ENCODE results near the gene RPL10A.

DNA sequence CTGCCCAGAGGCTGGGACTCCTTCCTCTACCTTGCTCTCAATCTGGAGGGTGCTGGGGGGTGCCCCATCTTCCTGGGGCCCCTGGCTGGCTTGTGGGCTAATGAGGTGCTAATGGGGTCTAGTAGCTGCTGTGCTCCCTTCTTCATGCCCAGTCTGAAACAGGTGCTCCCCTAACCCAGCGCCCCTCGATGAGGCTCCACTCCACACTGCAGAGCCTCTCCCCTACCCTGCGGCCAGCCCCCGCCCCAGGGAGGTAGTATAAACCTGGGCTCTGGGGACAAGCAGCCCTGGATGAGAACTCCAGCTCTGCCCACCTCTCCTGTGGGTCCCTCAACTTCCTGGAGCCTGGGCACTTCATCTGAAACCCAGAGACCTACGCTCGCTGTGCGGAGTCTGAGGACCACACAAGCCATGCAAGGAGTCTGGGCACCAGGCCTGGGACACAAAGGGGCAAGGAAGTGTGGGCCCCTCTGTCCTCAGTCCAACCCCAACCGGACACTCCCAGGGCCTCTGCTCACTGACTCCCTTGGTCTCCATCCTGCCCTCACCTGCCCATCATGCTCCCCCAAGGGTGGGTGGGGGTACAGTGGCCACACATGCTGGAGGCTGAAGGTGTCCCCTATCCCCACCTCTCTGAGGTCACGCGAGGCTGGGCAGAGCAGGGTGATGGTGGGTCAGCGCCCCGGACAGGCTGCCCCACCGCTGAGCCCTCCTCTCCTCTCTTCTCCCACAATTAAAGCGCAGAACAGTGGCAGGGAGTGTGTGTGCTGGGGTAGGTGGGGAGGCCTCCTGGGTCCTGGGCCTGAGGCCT lies 6.1 kb downstream of the RPL10A start:
- TF ChIP-seq, protein P1, sequence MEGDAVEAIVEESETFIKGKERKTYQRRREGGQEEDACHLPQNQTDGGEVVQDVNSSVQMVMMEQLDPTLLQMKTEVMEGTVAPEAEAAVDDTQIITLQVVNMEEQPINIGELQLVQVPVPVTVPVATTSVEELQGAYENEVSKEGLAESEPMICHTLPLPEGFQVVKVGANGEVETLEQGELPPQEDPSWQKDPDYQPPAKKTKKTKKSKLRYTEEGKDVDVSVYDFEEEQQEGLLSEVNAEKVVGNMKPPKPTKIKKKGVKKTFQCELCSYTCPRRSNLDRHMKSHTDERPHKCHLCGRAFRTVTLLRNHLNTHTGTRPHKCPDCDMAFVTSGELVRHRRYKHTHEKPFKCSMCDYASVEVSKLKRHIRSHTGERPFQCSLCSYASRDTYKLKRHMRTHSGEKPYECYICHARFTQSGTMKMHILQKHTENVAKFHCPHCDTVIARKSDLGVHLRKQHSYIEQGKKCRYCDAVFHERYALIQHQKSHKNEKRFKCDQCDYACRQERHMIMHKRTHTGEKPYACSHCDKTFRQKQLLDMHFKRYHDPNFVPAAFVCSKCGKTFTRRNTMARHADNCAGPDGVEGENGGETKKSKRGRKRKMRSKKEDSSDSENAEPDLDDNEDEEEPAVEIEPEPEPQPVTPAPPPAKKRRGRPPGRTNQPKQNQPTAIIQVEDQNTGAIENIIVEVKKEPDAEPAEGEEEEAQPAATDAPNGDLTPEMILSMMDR (conservative IDR thresholded peaks at IDR 0.05; ENCODE audit: low read length): no peak
- no peak for TF ChIP-seq EZH2phosphoT487 (IDR thresholded peaks at IDR 0.05; ENCODE audit: borderline replicate concordance)
